GM19099 (cell line): ENCODE data around the gene NDFIP1.

Experiments
- POLR2A ChIP-seq: IDR thresholded peaks from 3 replicates; pipeline ENCODE4 v1.6.1; 2011; ENCODE audit warnings: low read depth; ENCODE audit not compliant: insufficient read length; ENCODE audit errors: extremely low read depth

The NDFIP1 gene

GRCh38 chr5:142086679-142087078, 21.9 kb upstream of the NDFIP1 start:
- no peak for TF ChIP-seq POLR2A

- TF ChIP-seq POLR2A = no peak
These were observed 20.5 kb upstream of the NDFIP1 start for GRCh38 chr5:142087920-142088679.

- no peak for TF ChIP-seq POLR2A
These were observed 17.6 kb upstream of the NDFIP1 start for GRCh38 chr5:142091012-142091411.

- no peak for TF ChIP-seq POLR2A
These were observed 16.7 kb upstream of the NDFIP1 start for GRCh38 chr5:142091922-142092321.

- TF ChIP-seq POLR2A = no peak
These were observed 13.5 kb upstream of the NDFIP1 start for GRCh38 chr5:142095035-142095434.

GRCh38 chr5:142095651-142096330, 12.8 kb upstream of the NDFIP1 start:
- TF ChIP-seq POLR2A = no peak

- TF ChIP-seq POLR2A = no peak
These were observed 12.2 kb upstream of the NDFIP1 start for GRCh38 chr5:142096382-142096781.

GRCh38 chr5:142097681-142098080, 10.9 kb upstream of the NDFIP1 start:
- TF ChIP-seq POLR2A = no peak

GRCh38 chr5:142098275-142098674, 10.3 kb upstream of the NDFIP1 start:
- TF ChIP-seq POLR2A = no peak

- TF ChIP-seq POLR2A = no peak
These were observed 9.6 kb upstream of the NDFIP1 start for GRCh38 chr5:142098931-142099330.

- no peak for TF ChIP-seq POLR2A
These were observed 8.3 kb upstream of the NDFIP1 start for GRCh38 chr5:142100307-142100706.

- TF ChIP-seq POLR2A = no peak
These were observed 5.4 kb upstream of the NDFIP1 start for GRCh38 chr5:142102980-142103740.

GRCh38 chr5:142104491-142104890, 4.1 kb upstream of the NDFIP1 start:
- no peak for TF ChIP-seq POLR2A

GRCh38 chr5:142106061-142106460, 2.5 kb upstream of the NDFIP1 start:
- TF ChIP-seq POLR2A = no peak

GRCh38 chr5:142107036-142107735, 1.4 kb upstream of the NDFIP1 start:
- no peak for TF ChIP-seq POLR2A
